HG03457 (cell line): Measurements from ENCODE around the gene GNAI3.
"Not testable (repeated sequence)": the region's sequence is repeated elsewhere in the genome, so short reads cannot be mapped to it uniquely, and the experiment has no call there.

Experiments used
- ATAC-seq: cut with Tn5 transposase; IDR thresholded peaks from one replicate; pipeline ENCODE4 v1.9.1; 2021; ENCODE audit warnings: moderate number of reproducible peaks; ENCODE audit not compliant: unreplicated experiment

The GNAI3 gene

DNA sequence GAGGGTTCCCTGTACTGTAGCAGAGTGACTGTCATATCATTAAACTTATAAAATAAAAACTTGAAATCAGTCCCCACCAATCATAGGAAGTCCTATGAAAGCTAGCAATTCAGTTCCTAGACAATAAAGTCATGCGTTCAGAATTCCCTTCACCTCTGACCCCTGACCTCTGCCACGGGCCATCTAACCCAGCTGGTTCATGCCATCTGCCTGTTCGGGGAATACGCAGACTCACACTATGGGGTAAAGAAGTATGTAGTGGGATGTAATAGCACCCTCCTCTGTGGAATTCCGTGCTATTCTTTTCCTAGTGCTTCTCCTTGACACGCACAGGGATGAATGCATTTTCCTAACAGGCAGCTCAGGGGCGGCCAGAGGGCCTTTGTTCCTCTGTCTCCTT is 109.6 kb downstream of the GNAI3 start:
- no peak for ATAC-seq

DNA sequence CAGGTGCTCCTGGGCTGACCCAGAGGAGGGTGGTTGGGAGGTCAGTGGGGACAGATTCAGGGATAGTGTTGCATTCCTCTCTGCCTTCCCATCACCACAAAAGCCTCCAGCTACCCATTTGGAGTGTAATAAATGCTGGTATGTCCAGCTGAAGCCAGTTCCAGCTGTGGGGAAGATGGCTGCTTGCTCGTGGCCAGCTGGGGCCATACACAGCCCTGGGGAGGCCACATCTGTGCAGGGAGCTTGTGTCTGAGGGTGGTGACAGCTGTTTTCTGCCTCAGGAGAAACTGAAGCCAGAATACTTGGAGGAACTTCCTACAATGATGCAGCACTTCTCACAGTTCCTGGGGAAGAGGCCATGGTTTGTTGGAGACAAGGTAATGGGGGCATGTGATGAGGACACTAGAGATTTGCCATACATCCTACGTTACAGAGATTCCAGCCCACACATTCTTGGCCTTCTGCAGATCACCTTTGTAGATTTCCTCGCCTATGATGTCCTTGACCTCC is 110.2 kb downstream of the GNAI3 start:
- ATAC-seq: no peak

DNA sequence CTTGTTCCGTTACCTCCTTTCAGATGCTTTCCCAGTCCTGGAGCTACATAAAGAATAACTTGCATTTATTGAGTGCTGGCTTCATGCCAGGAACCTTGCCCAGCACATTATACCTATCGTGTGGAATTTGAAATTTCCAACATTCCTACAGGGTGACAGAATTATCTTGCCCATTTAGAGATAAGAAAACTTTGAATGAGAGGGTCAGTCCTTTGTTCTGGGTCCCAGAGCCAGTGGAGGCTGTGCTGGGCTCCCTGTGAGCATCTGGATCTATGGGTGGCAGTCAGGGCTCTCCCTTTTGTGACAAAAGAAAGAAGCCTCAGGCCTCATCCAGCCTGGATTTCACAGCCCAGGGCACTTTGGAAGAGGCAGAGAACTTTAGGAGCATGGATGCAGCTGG is 110.7 kb downstream of the GNAI3 start:
- ATAC-seq: no peak

DNA sequence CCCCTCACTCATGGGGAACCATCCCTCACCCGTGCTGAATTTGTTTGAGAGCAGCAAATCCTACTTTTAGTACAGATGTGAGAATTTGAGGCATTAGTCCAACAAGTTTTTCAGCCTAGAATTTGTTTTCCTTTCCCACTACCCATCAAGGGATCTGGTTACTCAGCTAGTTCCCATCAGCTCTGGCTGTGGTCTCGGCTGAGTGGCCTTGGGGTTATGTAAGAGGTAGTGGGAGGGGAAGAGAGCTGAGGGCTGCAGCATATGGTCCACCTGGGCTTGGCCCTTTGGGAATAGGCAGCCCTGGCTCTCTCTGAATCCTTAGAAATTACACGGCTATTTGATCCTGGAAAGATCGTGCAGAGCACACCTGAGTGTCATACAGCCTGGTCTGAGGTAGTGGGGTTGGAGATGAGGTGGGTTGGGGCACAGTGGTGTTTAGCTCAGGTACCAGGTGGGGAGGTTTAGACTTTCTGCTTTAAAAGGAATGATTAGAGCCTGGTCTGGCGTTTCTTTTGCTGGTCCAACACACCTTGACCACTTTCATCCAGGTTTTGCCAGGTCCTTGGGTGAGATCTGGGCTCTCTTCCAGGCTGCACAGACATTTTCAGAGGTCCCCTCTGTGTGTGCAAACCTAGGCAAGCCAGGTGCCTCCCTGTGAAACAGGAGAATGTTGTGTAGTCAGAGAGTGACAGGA is 111.7 kb downstream of the GNAI3 start:
- no peak for ATAC-seq

DNA sequence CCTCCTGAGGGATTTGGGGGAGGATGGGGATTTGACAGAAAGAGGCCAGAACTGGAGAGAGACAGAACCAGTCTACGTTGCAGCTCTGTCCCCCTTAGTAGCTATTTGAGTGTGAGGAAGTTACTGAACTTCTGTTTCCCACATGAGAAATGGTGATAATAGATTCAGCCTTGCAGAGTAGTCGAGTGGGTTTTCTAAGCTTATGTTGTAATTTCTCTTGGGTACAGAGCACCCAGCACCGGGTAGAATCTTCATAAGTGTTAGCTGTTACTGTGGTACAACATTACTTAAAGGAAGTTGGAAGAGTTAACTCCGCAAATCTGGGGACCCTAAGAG is 112.2 kb downstream of the GNAI3 start:
- not testable (repeated sequence) for ATAC-seq

DNA sequence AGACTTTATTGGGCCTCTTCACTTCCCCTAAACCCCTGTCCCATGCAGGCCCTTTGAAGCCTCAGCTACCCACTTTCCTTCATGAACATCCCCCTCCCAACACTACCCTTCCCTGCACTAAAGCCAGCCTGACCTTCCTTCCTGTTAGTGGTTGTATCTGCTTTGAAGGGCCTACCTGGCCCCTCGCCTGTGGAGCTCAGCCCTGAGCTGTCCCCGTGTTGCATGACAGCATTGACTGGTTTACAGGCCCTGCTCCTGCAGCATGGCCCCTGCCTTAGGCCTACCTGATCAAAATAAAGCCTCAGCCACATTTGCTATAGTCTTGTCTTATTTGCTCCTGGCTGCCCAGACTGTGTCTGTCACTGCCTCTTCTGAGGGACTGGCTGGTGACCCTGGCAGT is 113.0 kb downstream of the GNAI3 start:
- no peak for ATAC-seq

DNA sequence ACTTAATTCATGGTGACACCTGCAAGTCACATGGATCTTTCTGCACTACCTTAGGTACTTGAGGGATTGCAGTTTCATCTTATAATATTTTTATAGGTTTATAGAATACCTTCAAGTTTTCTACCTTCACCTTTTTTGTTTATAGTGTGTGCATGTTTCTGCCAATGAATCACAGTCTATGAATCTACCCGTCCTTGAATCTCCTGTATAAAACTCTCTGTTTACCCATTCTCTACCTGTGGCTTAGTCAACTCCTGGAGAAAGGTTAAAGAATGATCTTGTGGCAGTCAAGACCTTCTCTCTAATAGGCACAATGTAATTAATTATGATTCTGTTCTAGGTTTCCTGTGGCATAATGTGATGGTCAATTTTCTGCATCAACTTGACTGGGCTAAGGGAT is 116.3 kb downstream of the GNAI3 start:
- ATAC-seq: no peak

DNA sequence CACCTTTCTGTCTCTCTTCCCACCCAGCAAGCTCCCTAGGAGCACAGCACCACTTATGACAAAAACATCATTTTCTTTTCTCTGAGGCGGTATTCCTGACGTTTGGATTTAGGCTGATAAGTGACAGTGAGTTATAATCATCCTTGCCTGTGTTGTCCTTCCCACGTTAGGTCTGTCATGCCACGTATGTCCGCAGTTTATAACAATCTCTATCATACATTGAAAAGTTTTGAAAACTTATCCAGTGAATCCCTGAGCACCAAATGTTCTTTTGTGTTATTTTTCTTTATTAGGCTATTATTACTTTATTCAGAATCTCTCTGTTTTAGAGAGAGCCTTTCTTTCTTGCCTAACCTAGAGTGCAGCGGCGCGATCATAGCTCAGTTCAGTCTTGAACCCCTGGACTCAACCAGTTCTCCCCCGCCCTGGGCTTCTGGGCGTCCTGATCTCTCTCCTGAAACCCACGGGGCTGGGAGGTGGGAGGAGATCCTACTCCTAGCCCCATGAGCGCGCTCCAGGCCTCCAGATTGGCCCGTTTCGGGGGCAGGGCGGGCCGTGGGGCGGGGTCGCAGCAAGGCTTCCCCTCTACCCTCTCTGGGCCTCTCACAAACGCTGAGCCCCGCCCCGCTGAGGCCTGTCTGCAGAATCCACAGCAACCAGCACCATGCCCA is 119.2 kb downstream of the GNAI3 start, which contains the start of gene GSTM2:
Gene GSTM2, plus strand, starts transcription at position 606 of the 671 bp plus-strand sequence. Its CDS starts 59 bp downstream, at position 665.
- ATAC-seq: peak; percentile 93
